ENCODE data around the gene MAMDC4.

The MAMDC4 gene

DNA sequence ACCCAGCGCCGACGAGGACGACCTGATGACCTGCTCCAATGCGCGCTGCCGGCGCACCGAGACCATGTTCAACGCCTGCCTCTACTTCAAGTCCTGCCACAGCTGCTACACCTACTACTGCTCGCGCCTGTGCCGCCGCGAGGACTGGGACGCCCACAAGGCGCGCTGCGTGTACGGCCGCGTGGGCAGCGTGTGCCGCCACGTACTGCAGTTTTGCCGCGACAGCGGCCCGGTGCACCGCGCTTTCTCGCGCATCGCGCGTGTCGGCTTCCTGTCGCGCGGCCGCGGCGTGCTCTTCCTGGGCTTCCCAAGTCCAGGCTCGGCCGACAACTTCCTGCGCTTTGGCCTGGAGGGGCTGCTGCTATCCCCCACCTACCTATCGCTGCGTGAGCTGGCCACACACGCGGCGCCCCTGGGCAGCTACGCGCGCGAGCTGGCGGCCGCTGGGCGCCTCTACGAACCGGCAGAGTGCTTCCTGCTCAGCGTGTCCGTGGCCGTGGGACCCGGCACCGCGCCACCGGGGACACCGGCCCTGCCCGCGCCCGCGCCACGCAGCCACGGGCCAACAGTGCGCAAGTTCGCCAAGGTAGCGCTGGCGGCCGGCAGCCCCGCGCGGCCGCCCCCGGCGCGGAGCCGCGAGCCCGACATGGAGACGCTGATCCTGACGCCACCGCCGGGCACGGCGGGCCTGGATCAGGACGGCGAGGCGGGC, 5.6 kb upstream of the MAMDC4 start:
- no peak for TF ChIP-seq ZNF777 (tag by site-specific recombination; IDR thresholded peaks at IDR 0.05; ENCODE audit: borderline replicate concordance)
- no peak for TF ChIP-seq ZSCAN16 (tag by site-specific recombination; IDR thresholded peaks at IDR 0.05)
- TF ChIP-seq SP2 (tag by site-specific recombination; IDR thresholded peaks at IDR 0.05), result no peak
- no peak for TF ChIP-seq ZNF10 (tag by site-specific recombination; IDR thresholded peaks at IDR 0.05)
- TF ChIP-seq ZNF202 (tag by site-specific recombination; IDR thresholded peaks at IDR 0.05; ENCODE audit: borderline replicate concordance), result no peak
- no peak for TF ChIP-seq HOXC10 (CRISPR knock-in tag; IDR thresholded peaks at IDR 0.05)
- no peak for TF ChIP-seq ZNF621 (tag by site-specific recombination; IDR thresholded peaks at IDR 0.05)
- no peak for TF ChIP-seq ZNF138 (tag by site-specific recombination; IDR thresholded peaks at IDR 0.05; ENCODE audit: borderline replicate concordance)
- TF ChIP-seq ZNF335 (tag by site-specific recombination; conservative IDR thresholded peaks at IDR 0.05), result no peak
- TF ChIP-seq ZSCAN23 (tag by site-specific recombination; IDR thresholded peaks at IDR 0.05), result no peak
- TF ChIP-seq ZBTB7A (tag by site-specific recombination; IDR thresholded peaks at IDR 0.05; ENCODE audit: low read depth), result no peak
- TF ChIP-seq, protein P1, sequence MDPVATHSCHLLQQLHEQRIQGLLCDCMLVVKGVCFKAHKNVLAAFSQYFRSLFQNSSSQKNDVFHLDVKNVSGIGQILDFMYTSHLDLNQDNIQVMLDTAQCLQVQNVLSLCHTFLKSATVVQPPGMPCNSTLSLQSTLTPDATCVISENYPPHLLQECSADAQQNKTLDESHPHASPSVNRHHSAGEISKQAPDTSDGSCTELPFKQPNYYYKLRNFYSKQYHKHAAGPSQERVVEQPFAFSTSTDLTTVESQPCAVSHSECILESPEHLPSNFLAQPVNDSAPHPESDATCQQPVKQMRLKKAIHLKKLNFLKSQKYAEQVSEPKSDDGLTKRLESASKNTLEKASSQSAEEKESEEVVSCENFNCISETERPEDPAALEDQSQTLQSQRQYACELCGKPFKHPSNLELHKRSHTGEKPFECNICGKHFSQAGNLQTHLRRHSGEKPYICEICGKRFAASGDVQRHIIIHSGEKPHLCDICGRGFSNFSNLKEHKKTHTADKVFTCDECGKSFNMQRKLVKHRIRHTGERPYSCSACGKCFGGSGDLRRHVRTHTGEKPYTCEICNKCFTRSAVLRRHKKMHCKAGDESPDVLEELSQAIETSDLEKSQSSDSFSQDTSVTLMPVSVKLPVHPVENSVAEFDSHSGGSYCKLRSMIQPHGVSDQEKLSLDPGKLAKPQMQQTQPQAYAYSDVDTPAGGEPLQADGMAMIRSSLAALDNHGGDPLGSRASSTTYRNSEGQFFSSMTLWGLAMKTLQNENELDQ (tag by site-specific recombination; IDR thresholded peaks at IDR 0.05; ENCODE audit: low read depth), result no peak
- TF ChIP-seq ZNF654 (tag by site-specific recombination; IDR thresholded peaks at IDR 0.05; ENCODE audit: low read depth), result no peak
- TF ChIP-seq ZNF248 (tag by site-specific recombination; IDR thresholded peaks at IDR 0.05), result no peak
- no peak for TF ChIP-seq ZNF677 (tag by site-specific recombination; IDR thresholded peaks at IDR 0.05)
- no peak for TF ChIP-seq SALL2 (tag by site-specific recombination; IDR thresholded peaks at IDR 0.05; ENCODE audit: borderline replicate concordance)
- ChIA-PET POLR2A (interaction anchor here (1.1 to 2.0 kb wide), 5 partner anchors 10 to 56 kb away, joined by 3 to 17 read pairs (median 6); partner anchors contain the start of gene TRAF2), CTCF (interaction anchor here (2.3 kb wide), 1 partner anchor 183 kb away, joined by 11 read pairs; no protein-coding TSS in a partner anchor)
- H3K4me1 ChIP-seq (ENCODE audit: control insufficient read depth, insufficient read depth, low read length), result 0 out of 2 replicates have a peak, but pooled peaks cover 5% of the 10 kb centered on the region
- H3K9me3 ChIP-seq (ENCODE audit: control insufficient read depth, insufficient read depth, low read depth, low read length), result no peaks in the 10 kb centered on the region
- no peak overlapping the region for H3K4me3 ChIP-seq (ENCODE audit: low read depth, low read length)
- H3K27ac ChIP-seq (ENCODE audit: extremely low read depth, low read depth, low read length), result no peak overlapping the region
- H3K36me3 ChIP-seq (ENCODE audit: control insufficient read depth in 2 of 2, insufficient read depth in 1 of 2, low read length in 2 of 2), result peaks cover 0 to 21% of the 10 kb centered on the region in 2 experiments; a peak in 1 of 3 replicates

DNA sequence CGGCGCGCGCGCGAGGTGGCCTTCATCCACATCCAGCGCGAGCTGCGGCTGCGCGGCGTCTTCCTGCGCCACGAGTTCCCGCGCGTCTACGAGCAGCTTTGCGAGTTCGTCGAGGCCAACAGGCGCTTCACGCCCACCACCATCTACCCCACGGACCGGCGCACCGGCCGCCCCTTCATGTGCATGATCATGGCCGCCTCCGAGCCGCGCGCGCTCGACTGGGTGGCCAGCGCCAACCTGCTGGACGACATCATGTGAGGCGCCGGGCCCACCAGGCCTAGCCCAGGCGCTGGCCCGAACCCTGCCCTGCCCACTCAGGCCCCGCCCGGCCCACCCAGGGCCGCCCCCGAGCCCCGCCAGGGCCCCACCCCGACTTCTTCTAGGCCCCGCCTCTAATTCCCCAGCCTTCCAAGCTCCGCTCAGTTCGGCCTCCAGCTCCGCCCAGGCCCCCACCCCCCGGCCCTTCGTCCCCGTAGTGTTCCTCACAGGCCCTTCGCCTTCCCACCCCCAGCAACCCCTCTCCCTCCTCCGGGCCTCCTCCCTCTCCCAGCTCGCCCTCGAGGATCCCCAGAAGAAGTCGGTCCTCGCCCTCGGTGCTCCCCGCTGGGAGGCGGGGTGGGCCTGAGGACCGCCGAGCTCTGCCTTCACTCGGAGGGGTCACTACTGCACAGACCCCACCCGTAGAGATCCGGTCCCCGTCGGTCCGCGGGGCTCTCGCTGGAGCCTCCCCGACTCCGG, 4.9 kb upstream of the MAMDC4 start:
- H3K27ac ChIP-seq (ENCODE audit: extremely low read depth, low read depth, low read length), result peak overlapping the region; percentile 94; the same call in 1 of the 2 replicates
- no peaks in the 10 kb centered on the region for H3K9me3 ChIP-seq (ENCODE audit: control insufficient read depth, insufficient read depth, low read depth, low read length)
- H3K36me3 ChIP-seq (ENCODE audit: control insufficient read depth in 2 of 2, insufficient read depth in 1 of 2, low read length in 2 of 2), result peaks cover 0 to 26% of the 10 kb centered on the region in 2 experiments; a peak in 1 of 3 replicates
- H3K4me1 ChIP-seq (ENCODE audit: control insufficient read depth, insufficient read depth, low read length), result 0 out of 2 replicates have a peak, but pooled peaks cover 4% of the 10 kb centered on the region
- CTCF ChIA-PET, result interaction anchor here (0.5 to 2.3 kb wide), 3 partner anchors 72 to 188 kb away, joined by 3 to 11 read pairs (median 11); no protein-coding TSS in a partner anchor
- POLR2A ChIA-PET, result interaction anchor here (0.6 to 2.0 kb wide), 16 partner anchors 9 to 393 kb away, joined by 3 to 17 read pairs (median 3); partner anchors contain the start of genes EDF1, PAXX, TRAF2 and TUBB4B
- H3K4me3 ChIP-seq (ENCODE audit: low read depth, low read length), result peak overlapping the region; percentile 57
- no peak for TF ChIP-seq SALL2 (tag by site-specific recombination; IDR thresholded peaks at IDR 0.05; ENCODE audit: borderline replicate concordance)
- TF ChIP-seq ZBTB17 (tag by site-specific recombination; IDR thresholded peaks at IDR 0.05), result peak; percentile 79; the same call in 1 of the 2 replicates
- peak; percentile 100 for TF ChIP-seq ZNF560 (tag by site-specific recombination; IDR thresholded peaks at IDR 0.05; ENCODE audit: borderline replicate concordance)
- TF ChIP-seq KLF1 (tag by site-specific recombination; IDR thresholded peaks at IDR 0.05), result peak; percentile 63
- no peak for TF ChIP-seq HOXD13 (CRISPR knock-in tag; IDR thresholded peaks at IDR 0.05; ENCODE audit: borderline replicate concordance)
- 0 out of 2 replicates have a peak, but pooled peaks have one; percentile 23 for TF ChIP-seq KLF16 (tag by site-specific recombination; IDR thresholded peaks at IDR 0.05)
- TF ChIP-seq, protein P2, sequence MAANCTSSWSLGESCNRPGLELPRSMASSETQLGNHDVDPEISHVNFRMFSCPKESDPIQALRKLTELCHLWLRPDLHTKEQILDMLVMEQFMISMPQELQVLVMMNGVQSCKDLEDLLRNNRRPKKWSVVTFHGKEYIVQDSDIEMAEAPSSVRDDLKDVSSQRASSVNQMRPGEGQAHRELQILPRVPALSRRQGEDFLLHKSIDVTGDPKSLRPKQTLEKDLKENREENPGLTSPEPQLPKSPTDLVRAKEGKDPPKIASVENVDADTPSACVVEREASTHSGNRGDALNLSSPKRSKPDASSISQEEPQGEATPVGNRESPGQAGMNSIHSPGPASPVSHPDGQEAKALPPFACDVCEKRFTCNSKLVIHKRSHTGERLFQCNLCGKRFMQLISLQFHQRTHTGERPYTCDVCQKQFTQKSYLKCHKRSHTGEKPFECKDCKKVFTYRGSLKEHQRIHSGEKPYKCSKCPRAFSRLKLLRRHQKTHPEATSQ (tag by site-specific recombination; IDR thresholded peaks at IDR 0.05), result no peak
- no peak for TF ChIP-seq SP3 (tag by site-specific recombination; IDR thresholded peaks at IDR 0.05)
- peak; percentile 24; the same call in 1 of the 2 replicates for TF ChIP-seq ZFP69B (tag by site-specific recombination; IDR thresholded peaks at IDR 0.05)
- TF ChIP-seq, protein P3, sequence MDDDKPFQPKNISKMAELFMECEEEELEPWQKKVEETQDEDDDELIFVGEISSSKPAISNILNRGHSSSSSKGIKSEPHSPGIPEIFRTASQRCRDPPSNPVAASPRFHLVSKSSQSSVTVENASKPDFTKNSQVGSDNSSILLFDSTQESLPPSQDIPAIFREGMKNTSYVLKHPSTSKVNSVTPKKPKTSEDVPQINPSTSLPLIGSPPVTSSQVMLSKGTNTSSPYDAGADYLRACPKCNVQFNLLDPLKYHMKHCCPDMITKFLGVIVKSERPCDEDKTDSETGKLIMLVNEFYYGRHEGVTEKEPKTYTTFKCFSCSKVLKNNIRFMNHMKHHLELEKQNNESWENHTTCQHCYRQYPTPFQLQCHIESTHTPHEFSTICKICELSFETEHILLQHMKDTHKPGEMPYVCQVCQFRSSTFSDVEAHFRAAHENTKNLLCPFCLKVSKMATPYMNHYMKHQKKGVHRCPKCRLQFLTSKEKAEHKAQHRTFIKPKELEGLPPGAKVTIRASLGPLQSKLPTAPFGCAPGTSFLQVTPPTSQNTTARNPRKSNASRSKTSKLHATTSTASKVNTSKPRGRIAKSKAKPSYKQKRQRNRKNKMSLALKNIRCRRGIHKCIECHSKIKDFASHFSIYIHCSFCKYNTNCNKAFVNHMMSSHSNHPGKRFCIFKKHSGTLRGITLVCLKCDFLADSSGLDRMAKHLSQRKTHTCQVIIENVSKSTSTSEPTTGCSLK (tag by site-specific recombination; IDR thresholded peaks at IDR 0.05), result no peak
- TF ChIP-seq ZFP37 (tag by site-specific recombination; IDR thresholded peaks at IDR 0.05), result no peak
- TF ChIP-seq ZNF548 (tag by site-specific recombination; IDR thresholded peaks at IDR 0.05), result no peak
